HG02884 (cell line): Measurements from ENCODE around the gene ANKH.

Experiments used
- ATAC-seq: cut with Tn5 transposase; IDR thresholded peaks from one replicate; pipeline ENCODE4 v1.9.1; 2021; ENCODE audit warnings: mild to moderate bottlenecking, moderate library complexity; ENCODE audit not compliant: unreplicated experiment

The ANKH gene

GRCh38 chr5:14672082-14672481 lies 199.5 kb downstream of the ANKH start:
- no peak for ATAC-seq

DNA sequence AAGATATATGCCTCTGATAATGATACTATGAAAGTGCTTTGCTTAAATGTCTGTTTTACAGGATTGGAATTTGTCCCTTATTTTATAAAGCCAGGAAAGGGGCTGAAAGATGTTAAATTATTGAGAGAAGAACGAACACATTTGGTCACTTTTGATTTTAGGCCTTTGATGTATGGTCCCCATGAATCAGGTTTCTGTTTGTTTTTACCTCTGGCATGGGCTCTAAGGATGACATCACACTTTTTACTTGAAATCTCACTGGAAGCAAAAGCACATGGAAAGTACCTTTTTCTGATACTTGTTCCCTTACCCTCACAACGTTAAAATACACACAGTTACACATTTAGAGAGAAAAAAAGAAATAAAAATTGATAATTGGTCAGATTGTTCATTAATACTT lies 200.2 kb downstream of the ANKH start:
- no peak for ATAC-seq

DNA sequence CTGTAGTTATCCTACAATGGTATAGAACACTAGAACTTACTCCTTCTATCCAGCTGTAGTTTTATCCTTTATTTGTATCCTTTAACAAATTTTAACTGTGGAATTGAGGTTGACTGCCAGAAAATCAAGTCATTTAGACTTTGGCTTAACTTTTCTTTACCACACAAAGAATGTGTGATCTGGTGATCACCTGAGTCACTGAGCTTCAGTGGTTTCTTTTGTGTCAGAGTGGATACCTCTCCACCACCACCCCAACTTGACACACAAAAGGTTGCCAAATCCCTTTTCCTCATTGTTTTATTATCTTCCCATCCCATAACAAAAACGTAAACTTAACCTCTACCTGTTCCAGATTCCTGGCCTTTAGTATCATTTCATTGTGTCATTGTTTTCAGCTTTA lies 201.6 kb downstream of the ANKH start:
- no peak for ATAC-seq

DNA sequence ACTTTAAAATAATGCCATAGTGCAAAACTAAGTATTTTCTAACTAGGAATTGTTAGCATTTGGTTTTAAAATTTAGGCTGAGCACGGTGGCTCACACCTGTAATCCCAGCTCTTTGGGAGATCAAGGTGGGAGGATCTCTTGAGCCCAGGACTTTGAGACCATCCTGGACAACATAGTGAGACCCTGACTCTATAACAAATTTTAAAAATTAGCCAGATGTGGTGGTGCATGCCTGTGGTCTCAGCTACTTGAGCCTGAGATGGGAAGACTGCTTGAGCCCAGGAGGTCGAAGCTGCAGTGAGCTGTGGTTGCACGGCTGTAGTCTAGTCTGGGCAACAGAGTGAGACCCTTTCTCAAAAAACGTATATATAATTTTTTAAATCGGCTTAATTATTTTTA lies 202.2 kb downstream of the ANKH start:
- no peak for ATAC-seq

GRCh38 chr5:14668181-14668591 lies 203.4 kb downstream of the ANKH start:
- ATAC-seq, result no peak

DNA sequence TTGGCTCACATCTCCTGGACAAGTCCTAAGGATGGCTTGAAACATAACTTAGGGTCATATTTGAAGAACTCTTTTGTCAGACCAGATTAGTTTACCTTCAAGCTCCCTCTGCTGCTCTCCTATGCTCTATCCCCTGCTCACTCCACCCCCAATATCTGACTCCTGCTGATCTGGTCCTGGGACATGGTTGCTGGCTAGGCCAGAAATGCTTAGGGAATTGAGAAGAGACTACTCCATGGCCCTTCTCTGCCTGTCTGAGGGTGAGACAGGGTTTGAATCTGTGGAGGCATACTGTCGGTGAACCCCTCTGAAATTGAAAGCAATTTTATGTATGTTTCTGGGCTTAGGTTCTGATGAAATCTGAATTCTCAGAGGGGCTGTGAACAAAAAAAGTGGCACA lies 203.8 kb downstream of the ANKH start:
- no peak for ATAC-seq

DNA sequence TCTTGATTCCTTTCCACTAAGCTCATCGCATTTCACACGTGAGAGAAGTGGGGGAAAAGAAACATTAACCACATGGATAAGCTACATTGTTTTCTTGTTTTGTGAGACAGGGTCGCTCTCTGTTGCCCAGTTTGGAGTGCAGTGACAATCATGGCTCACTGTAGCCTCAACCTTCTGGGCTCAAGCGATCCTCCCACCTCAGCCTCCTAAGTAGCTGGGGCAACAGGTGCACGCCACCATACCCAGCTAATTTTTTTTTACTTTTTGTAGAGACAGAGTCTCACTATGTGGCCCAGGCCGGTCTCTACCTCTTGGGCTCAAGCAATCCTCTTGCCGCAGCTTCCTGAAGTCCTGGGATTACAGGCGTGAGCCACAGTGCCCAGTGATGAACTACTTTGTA lies 204.3 kb downstream of the ANKH start:
- no peak for ATAC-seq

DNA sequence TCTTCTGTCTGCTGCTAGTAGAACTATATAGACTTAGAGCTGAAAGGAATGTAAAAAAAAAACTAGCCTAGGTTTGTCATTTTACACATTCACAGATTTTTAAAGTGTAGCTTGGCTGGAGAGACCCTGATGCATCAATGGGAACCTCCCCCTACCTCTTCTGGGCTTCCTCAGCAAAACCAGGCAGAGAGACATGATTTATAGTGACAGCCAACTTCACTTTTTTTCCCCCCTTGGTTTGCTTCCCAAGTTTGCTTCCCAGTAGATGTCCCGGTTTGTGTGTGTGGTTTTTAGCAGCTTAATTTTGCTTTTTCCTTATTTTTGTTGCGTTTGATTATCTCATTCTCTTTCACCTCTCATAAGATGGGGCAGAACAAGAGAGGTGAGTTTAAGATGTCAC lies 205.2 kb downstream of the ANKH start:
- ATAC-seq, result no peak

DNA sequence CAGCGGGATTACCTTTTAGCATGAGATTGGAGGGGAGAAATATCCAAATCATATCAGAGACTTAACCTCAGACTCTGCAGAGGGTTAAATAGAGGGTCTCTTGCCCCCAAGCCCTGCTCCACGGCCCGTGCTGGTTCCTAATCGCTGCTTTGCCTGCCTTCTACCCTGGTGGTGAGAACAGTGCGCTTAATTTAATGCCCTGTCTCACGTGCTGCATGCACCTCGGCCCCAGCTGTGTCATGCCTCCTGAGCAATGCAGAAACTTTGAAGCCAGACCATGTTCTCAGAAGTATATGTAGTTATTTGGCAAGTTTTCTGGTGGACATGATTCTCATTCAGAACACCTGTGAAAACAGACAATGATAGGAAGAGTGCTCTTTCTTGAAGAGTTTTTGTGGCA lies 205.6 kb downstream of the ANKH start:
- peak; percentile 27 for ATAC-seq

DNA sequence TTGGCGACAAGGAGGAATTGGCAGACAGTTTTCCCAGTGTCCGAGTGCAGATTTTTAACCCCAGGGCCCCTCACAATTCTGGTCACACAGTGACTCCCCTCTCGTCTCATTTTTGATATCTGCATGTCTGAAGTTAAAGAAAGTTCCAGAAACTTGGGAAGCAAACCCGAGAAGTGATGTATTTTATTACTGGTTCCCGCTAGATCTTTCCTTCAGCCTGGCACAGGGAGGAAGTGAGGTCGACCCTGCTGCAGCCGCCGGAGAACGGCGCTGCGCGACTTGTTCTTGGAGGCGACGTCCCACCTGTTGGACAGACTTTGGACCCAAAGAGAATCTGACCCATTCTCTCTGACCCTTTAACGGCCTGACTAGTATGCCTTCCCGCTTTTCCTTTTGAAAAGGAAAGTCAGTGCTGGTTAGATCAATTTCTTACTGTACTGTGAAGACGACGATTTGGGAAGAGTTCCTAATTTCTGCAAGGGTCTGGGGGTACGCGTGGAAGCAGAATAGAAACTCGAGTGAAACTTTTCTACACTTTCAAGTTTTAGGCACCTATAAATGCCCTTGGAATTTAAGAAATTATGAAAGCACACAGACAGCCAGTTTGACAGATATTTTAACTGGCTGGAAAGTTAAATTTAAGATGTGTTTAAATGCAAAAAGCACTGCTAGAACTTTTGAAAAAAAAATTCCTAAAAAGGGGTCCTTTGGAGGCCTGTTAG lies 206.3 kb downstream of the ANKH start:
- ATAC-seq, result peak; percentile 0

- peak; percentile 55 for ATAC-seq
Measured at GRCh38 chr5:14664270-14665100, 207.1 kb downstream of the ANKH start, which contains the start of gene OTULIN. Gene OTULIN (plus strand): TSS chr5:14664718. CDS start chr5:14664826, 108 bp downstream.

DNA sequence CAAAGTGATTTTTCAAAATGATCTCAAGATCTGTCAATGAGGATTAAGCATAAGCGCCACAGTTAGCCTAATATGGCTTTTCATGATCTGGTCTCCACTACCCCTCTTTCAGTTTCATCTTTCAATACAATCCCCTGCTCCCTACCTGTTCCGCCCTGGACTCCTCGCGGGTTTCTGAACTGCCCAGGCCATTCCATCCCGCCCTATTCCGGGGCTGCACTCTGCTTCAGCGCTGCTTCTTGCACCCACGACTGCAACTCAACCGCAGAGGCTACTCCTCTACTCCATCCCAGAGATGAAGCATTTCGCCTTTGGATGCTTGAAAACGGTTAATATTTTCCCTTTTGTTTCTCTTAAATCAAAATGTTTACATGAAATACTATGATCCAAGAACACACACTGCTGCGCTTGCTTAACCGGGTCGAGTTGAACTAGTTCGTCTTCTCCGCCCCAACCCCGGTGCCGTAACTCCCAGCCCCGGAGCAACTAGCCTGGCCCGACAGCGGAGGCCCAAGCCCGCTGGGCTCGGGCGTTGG lies 207.8 kb downstream of the ANKH start:
- peak; percentile 16 for ATAC-seq

- ATAC-seq, result no peak
Measured at GRCh38 chr5:14662721-14663260, 208.8 kb downstream of the ANKH start.

DNA sequence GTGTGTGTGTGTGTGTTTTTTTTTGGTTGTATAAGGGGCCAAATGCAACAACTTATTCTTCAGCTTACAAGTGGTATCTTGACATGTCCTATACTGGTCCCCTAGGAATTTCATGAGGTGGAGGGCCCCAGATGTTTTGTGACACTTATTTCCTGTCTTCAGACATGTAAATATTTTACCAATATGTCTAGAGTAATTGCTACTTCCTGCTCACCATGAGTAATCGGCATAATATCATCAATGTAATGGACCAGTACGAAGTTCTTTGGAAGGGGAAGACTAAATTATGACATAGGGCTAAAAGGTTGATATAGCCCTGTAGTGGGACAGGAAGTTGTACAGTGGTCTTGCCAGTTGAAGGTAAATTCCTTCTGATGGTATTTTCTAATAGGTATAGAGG lies 210.7 kb downstream of the ANKH start:
- no peak for ATAC-seq

- no peak for ATAC-seq
Measured at GRCh38 chr5:14659821-14660607, 211.6 kb downstream of the ANKH start.

DNA sequence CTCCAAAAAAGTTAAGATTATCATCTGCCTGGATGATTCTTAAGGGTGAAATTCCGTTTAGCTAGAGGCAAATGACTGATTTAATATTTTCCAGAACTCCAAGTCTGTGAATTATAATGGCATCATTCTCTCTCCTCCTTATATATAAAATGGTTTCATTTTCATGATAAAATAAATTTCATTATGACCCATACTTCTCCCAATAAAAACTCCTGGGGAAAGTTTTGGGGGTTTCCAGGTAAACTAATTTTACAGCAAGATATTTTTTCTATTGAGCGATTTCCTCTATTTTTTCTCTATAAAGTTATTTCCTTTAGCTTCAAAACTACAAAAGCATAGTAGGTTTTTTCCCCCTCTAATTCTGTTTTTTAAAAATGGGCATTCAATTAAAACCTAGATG lies 214.7 kb downstream of the ANKH start:
- ATAC-seq, result no peak

GRCh38 chr5:14655146-14655741 lies 216.3 kb downstream of the ANKH start:
- ATAC-seq, result no peak
